Brain microvascular endothelial cell (primary cell): ENCODE results near the gene CDHR3.

Source experiments
- DNase-seq: peaks from one replicate; pipeline ENCODE4 v3.0.0-alpha.2; 2020
- H3K27ac ChIP-seq: fragments of 250-450 bp; sonication (Bioruptor Pico); 2 replicates; pipeline ENCODE4 v1.5.1; 2020; ENCODE audit warnings: mild to moderate bottlenecking, moderate library complexity
- H3K27me3 ChIP-seq: fragments of 250-450 bp; sonication (Bioruptor Pico); replicated peaks from 2 replicates; pipeline ENCODE4 v1.5.1; 2020; ENCODE audit warnings: mild to moderate bottlenecking
- H3K36me3 ChIP-seq: fragments of 250-450 bp; sonication (Bioruptor Pico); replicated peaks from 2 replicates; pipeline ENCODE4 v1.5.1; 2020; ENCODE audit warnings: mild to moderate bottlenecking
- H3K4me3 ChIP-seq: 2 replicates; pipeline ENCODE4 v1.5.1; 2011; ENCODE audit warnings: low read depth, mild to moderate bottlenecking, control low read depth, low read length, moderate library complexity
- in situ Hi-C: cut with HindIII; loops from 2 replicates; pipeline ENCODE4 v1.10.0; 2017; ENCODE audit warnings: low sequenced_read_pairs, low pct_ligation_motif_present
- TF ChIP-seq, protein P1 (sequence below): IDR thresholded peaks from 2 replicates; pipeline ENCODE4 v1.5.1; 2011; ENCODE audit warnings: low read depth, mild to moderate bottlenecking, moderate library complexity, low read length, control low read depth, inconsistent platforms; ENCODE audit errors: missing control alignments

The CDHR3 gene

DNA sequence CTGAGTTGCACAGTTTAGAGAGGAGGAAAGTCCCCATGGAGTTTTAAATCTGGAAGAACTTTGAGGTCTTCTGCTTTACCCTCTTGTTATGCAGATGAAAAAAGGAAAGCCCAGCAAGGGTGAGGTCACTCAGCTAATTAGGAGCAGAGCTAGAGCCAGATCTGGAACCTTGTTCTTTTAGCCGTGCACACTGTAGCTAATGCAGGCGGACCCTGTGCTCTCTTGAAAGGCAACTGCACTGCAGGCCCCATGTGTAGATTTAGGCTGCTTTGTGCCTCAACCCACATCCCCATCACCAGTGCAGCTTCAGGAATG, 85.6 kb downstream of the CDHR3 start:
- Histone ChIP-seq H3K27me3 (peaks cover 26% of the 10 kb centered on the region), H3K36me3 (no peaks in the 10 kb centered on the region), H3K27ac (no peak overlapping the region), H3K4me3 (no peak overlapping the region)
- in situ Hi-C loops: loop anchor here (25.0 kb wide), 1 partner anchor 286 kb away; no protein-coding TSS in a partner anchor
- no peak for DNase-seq
- TF ChIP-seq, protein P1, sequence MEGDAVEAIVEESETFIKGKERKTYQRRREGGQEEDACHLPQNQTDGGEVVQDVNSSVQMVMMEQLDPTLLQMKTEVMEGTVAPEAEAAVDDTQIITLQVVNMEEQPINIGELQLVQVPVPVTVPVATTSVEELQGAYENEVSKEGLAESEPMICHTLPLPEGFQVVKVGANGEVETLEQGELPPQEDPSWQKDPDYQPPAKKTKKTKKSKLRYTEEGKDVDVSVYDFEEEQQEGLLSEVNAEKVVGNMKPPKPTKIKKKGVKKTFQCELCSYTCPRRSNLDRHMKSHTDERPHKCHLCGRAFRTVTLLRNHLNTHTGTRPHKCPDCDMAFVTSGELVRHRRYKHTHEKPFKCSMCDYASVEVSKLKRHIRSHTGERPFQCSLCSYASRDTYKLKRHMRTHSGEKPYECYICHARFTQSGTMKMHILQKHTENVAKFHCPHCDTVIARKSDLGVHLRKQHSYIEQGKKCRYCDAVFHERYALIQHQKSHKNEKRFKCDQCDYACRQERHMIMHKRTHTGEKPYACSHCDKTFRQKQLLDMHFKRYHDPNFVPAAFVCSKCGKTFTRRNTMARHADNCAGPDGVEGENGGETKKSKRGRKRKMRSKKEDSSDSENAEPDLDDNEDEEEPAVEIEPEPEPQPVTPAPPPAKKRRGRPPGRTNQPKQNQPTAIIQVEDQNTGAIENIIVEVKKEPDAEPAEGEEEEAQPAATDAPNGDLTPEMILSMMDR: no peak

DNA sequence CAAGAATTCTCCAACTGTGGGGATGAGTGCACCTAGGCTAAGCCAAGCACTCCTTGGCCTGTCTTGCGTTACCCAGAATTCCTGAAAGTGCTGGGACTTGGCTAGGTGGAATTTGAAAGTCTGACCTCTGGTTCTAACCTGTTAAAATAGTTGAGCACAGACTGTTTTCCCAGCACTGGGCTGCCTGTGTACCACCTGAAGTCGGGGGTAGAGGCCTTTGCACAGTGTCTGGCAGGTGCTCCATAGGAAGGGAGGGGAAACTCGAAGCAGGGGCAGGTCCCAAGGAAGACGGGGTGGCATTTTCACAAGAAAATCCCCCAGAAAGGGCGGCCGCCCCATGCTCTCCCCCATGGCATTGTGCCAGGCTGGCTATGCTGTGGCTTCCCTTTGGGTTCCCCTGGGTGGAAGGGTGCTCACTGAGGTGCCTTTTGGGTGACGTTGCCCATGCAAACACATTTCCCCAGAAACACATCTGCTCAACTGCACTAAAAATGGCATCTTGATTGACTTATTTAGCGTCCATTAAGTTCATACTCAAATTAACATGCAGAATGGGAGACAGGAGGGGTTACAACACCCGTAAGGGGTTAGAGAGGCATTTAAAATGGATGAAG, 86.2 kb downstream of the CDHR3 start:
- no peak overlapping the region for H3K4me3 ChIP-seq
- no peak overlapping the region for H3K27ac ChIP-seq
- TF ChIP-seq, protein P1: no peak
- in situ Hi-C loops: loop anchor here (25.0 kb wide), 1 partner anchor 287 kb away; no protein-coding TSS in a partner anchor
- no peak for DNase-seq
- H3K27me3 ChIP-seq: peaks cover 22% of the 10 kb centered on the region
- H3K36me3 ChIP-seq: no peaks in the 10 kb centered on the region

DNA sequence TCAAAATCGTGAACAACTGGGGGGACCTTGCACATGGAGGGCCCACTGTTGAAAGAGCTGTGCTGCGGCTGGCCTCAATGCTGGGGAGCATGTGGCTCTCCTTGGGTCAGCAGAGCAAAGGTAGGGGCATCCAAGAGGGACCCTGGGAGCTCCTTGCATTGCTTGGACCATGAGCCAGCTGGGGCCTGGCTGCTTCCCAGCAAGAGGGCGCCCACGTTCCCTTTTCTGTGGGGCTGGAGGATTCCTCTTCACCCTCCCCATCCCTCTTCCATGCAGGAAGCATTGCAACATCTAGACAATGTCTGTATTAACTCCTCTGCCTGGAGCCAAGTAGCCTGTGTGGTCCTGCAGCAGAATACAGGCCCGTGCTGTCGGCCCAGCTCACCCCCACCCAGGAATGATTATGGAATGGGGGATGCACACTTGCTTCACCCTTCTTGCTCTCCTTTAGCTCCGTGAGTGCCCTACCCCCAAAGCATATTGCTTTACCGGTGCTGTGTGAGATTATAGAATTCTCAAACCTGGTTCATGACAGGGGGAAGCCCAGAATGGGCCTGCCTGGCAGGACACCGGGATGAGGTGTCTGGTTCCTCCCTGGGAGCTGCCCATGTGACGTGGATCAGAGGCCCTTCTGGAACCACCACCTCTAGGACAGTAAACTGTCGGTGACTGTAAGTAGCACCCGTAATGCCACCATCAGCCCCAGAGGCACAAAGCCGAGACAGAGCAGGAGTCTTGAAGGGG, 87.1 kb downstream of the CDHR3 start:
- in situ Hi-C loops: loop anchor here (25.0 kb wide), 1 partner anchor 112 kb away; no protein-coding TSS in a partner anchor
- Histone ChIP-seq H3K27me3 (peaks cover 14% of the 10 kb centered on the region), H3K36me3 (no peaks in the 10 kb centered on the region), H3K27ac (no peak overlapping the region), H3K4me3 (no peak overlapping the region)
- peak; percentile 6 for DNase-seq
- TF ChIP-seq, protein P1: peak; percentile 51

DNA sequence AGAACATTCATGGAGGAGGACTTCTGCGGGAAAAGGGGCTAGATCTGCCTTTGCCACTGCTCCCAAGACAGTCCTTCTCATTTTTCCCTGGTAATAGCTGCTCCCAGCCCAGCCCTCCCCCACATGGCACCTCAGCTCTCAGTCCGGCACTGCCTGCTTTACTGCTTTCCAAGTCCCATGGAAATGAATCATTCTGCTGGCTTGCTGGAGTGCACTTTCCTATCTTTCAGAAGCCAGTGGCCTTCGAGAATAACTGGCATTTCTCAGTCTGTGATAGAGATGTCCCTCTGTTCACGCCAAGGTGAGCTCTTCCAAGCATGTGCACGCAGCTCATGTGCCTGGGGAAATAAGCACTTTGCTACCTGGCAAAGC, 87.7 kb downstream of the CDHR3 start:
- in situ Hi-C loops: loop anchor here (25.0 kb wide), 1 partner anchor 112 kb away; no protein-coding TSS in a partner anchor
- Histone ChIP-seq H3K4me3 (no peak overlapping the region), H3K27ac (no peak overlapping the region), H3K36me3 (no peaks in the 10 kb centered on the region), H3K27me3 (peaks cover 11% of the 10 kb centered on the region)
- DNase-seq: peak; percentile 30
- TF ChIP-seq, protein P1: no peak

DNA sequence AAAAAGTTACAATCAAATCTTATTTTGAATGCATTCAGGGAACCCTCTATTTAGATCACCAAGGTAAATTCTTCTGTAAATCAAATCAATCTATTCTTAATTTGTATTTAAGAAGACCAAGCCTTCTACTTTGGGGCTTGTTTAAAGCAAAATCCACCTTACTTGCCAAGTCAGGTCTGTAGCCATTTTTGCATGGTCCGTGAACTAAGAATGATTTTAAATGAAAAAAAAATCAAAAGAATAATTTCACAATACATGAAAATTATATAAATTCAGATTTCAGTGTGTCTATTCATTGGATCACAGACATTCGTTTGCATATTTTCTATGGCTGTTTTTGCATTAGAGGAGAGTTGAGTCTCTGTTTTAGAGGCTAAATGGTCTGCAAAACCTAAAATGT, 89.6 kb downstream of the CDHR3 start:
- in situ Hi-C loops: loop anchor here (25.0 kb wide), 1 partner anchor 110 kb away; no protein-coding TSS in a partner anchor
- H3K27ac ChIP-seq: no peak overlapping the region
- no peak for DNase-seq
- no peaks in the 10 kb centered on the region for H3K27me3 ChIP-seq
- TF ChIP-seq, protein P1: no peak
- H3K36me3 ChIP-seq: no peaks in the 10 kb centered on the region
- no peak overlapping the region for H3K4me3 ChIP-seq
